GM10266 (cell line): Measurements from ENCODE around the gene CADM2.

Experiments used
- DNase-seq: peaks from one replicate; pipeline ENCODE4 v3.0.0; 2012; ENCODE audit errors: extremely low spot score
- CTCF ChIP-seq: IDR thresholded peaks from 2 replicates; pipeline ENCODE4 v1.5.1; 2012; ENCODE audit warnings: mild to moderate bottlenecking, low read depth; ENCODE audit not compliant: control insufficient read depth, insufficient read depth; ENCODE audit errors: missing control alignments

Gene CADM2

GRCh38 chr3:85721409-85722145 is 762.8 kb downstream of the CADM2 start:
- no peak for TF ChIP-seq CTCF
- DNase-seq, result no peak

- no peak for TF ChIP-seq CTCF
- DNase-seq, result no peak
Measured at GRCh38 chr3:85725809-85726208, 767.0 kb downstream of the CADM2 start.

GRCh38 chr3:85726241-85726640 is 767.5 kb downstream of the CADM2 start:
- no peak for DNase-seq
- no peak for TF ChIP-seq CTCF

- no peak for DNase-seq
- TF ChIP-seq CTCF, result no peak
Measured at GRCh38 chr3:85737846-85738245, 779.1 kb downstream of the CADM2 start.

GRCh38 chr3:85740561-85740960 is 781.8 kb downstream of the CADM2 start:
- TF ChIP-seq CTCF, result no peak
- no peak for DNase-seq

DNA sequence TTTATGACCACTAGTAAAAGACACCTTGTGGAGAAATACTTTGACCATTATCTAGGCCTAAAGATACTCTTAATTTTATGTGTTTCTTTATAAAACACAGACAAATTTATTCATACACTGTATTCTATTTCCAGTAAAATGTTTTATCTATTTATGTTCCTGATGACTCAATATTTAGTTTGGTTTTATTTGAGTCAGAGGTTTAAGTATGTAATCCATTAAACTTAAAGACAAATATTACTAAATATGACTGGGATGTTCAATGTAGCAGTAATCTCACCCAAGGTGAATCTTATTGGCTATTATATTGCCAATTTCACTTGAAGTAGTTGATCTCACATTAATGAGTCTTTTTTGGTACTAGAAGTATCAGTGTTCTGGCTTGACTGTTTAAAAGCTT is 799.7 kb downstream of the CADM2 start:
- no peak for TF ChIP-seq CTCF
- no peak for DNase-seq

DNA sequence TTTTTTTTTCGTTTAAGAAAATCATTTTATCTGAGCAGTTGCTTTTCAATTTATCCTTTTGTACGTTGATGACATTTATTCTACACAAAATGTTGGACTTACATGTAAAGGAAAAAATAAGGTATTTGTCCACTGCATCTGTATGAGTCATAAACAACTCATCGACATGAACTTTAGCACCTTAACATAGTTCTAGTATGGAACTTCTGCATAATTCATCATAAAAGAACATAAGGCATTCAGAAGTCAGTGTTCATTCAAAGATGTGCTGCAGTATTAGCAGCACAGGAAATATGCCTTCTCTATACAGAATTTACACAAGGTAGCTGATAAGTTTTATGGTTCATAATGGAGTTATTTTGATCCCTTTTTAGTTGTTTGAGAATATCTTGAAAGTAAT is 801.6 kb downstream of the CADM2 start:
- no peak for TF ChIP-seq CTCF
- no peak for DNase-seq
